Epidermal melanocyte (primary cell): ENCODE results near the gene MS4A18.
"Not testable (repeated sequence)": the region's sequence is repeated elsewhere in the genome, so short reads cannot be mapped to it uniquely, and the experiment has no call there.

ENCODE experiments used
- DNase-seq: peaks from one replicate; pipeline ENCODE4 v3.0.0; 2011; ENCODE audit warnings: low spot score; ENCODE audit not compliant: insufficient read length

Gene MS4A18

GRCh38 chr11:60724420-60724819 lies at the start of gene MS4A18:
Gene MS4A18, plus strand, starts transcription at chr11:60724720.
- DNase-seq = no peak

- not testable (repeated sequence) for DNase-seq
Observed at GRCh38 chr11:60678231-60678630, 46.3 kb upstream of the MS4A18 start.

GRCh38 chr11:60679879-60680278 lies 44.6 kb upstream of the MS4A18 start:
- no peak for DNase-seq

- no peak for DNase-seq
Observed at GRCh38 chr11:60680455-60681119, 43.9 kb upstream of the MS4A18 start.

GRCh38 chr11:60684541-60684848 lies 40.0 kb upstream of the MS4A18 start:
- not testable (repeated sequence) for DNase-seq

GRCh38 chr11:60691661-60692060 lies 32.9 kb upstream of the MS4A18 start:
- DNase-seq = no peak

- DNase-seq = no peak
Observed at GRCh38 chr11:60699284-60699691, 25.2 kb upstream of the MS4A18 start, which contains the start of gene MS4A8. Gene MS4A8, plus strand, starts transcription at chr11:60699612. Its CDS starts 1,249 bp downstream, at chr11:60700861.

- no peak for DNase-seq
Observed at GRCh38 chr11:60699936-60700335, 24.6 kb upstream of the MS4A18 start.

- DNase-seq = no peak
Observed at GRCh38 chr11:60700689-60701468, 23.6 kb upstream of the MS4A18 start.

GRCh38 chr11:60701469-60701818 lies 23.1 kb upstream of the MS4A18 start:
- no peak for DNase-seq

- no peak for DNase-seq
Observed at GRCh38 chr11:60703374-60703773, 21.1 kb upstream of the MS4A18 start.

GRCh38 chr11:60705895-60706294 lies 18.6 kb upstream of the MS4A18 start:
- DNase-seq = no peak

- DNase-seq = no peak
Observed at GRCh38 chr11:60706931-60707330, 17.6 kb upstream of the MS4A18 start.

- DNase-seq = no peak
Observed at GRCh38 chr11:60710482-60710881, 14.0 kb upstream of the MS4A18 start.

- DNase-seq = no peak
Observed at GRCh38 chr11:60711276-60711675, 13.2 kb upstream of the MS4A18 start.

GRCh38 chr11:60713423-60713822 lies 11.1 kb upstream of the MS4A18 start:
- not testable (repeated sequence) for DNase-seq

GRCh38 chr11:60717956-60718355 lies 6.6 kb upstream of the MS4A18 start:
- no peak for DNase-seq

- no peak for DNase-seq
Observed at GRCh38 chr11:60718524-60719316, 5.8 kb upstream of the MS4A18 start.

- DNase-seq = no peak
Observed at GRCh38 chr11:60719391-60719790, 5.1 kb upstream of the MS4A18 start.

- no peak for DNase-seq
Observed at GRCh38 chr11:60720460-60720859, 4.1 kb upstream of the MS4A18 start.

GRCh38 chr11:60725592-60725991 lies 1.1 kb downstream of the MS4A18 start:
- DNase-seq = no peak

GRCh38 chr11:60731586-60731985 lies 7.1 kb downstream of the MS4A18 start:
- DNase-seq = no peak
